Measurements from ENCODE around the gene GALNTL6. TPM values are rescaled to one million over a fixed set of nuclear protein-coding genes. Genes with fewer than 3 reads are reported as not detected.
"Not testable (repeated sequence)": the region's sequence is repeated elsewhere in the genome, so short reads cannot be mapped to it uniquely, and the experiment has no call there.

GALNTL6 gene
- polyA plus RNA-seq, 1 donor (not counting 4 experiments of a cell fraction or from before 2014, with no cell fraction given), result not detected

DNA sequence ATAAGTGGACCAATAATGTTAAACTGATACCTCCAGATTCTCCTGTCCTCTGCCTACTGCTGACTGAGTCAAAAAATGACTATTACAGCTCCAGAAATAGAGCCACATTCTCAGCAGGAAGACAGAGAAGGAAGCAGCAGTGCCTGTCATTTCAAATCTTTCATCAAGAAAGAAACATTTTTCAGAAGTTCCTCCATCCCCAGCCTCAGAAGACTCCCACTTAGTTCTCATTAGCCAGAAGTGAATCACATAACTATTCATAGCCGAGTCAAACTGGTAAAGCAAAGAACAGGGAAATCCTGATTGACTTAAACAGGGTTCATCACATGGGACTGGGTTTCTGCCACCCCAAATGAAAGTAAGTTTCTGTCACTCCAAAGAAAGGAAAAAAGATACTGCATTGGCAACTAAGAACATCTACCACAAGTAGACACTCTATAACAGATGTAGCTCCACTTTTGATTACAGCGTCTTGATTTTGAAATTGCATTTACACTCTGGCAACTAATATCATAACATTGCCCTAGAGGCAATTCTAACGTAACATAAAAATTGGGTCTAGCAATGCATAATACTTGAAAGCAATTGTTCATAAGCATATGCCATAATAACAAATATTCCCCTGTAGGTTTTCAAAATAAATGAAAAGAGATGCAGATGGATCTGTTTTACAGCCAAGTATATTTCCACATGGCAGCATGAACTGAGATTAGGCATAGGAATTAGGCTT, 599.8 kb downstream of the GALNTL6 start:
- Histone ChIP-seq H3K27ac (ENCODE audit: control insufficient read depth, insufficient read depth, low read length) (no peak overlapping the region), H3K4me1 (ENCODE audit: control insufficient read depth, extremely low read depth, insufficient read depth, low read length) (no peaks in the 10 kb centered on the region)
- DNase-seq (ENCODE audit: low read depth, low spot score), result no peak

DNA sequence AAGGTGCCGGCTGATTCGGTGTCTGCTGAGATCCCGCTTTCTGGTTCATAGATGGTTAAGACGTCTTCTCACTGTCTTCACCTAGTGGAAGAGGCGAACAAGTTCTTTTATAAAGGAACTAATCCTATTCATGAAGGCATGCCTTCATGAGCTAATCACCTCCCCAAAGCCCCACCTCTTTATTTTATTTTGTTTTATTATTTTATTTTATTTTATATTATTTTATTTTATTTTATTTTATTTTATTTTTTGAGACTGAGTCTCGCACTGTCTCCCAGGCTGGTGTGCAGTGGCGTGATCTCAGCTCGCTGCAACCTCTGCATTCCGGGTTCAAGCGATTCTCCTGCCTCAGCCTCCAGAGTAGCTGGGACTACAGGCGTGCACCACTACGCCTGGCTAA, 615.8 kb downstream of the GALNTL6 start:
- H3K4me3 ChIP-seq (ENCODE audit: control insufficient read depth in 2 of 3, extremely low read depth in 1 of 3, insufficient read depth in 2 of 3, low read depth in 1 of 3, low read length in 3 of 3); H3K27ac ChIP-seq (ENCODE audit: control insufficient read depth, insufficient read depth, low read length); H3K9me3 ChIP-seq (ENCODE audit: control insufficient read depth, low read depth, low read length); H3K4me2 ChIP-seq (ENCODE audit: control insufficient read depth, extremely low read depth, insufficient read depth, low read depth, low read length); H3K27me3 ChIP-seq (ENCODE audit: control insufficient read depth, extremely low read depth, insufficient read depth, low read length); H4K20me1 ChIP-seq (ENCODE audit: control insufficient read depth, extremely low read depth, insufficient read depth, low read length); H3K36me3 ChIP-seq (ENCODE audit: control insufficient read depth in 2 of 2, extremely low read depth in 1 of 2, insufficient read depth in 2 of 2, low read length in 2 of 2); H3K9me1 ChIP-seq (ENCODE audit: control insufficient read depth, extremely low read depth, insufficient read depth, low read length); H3K9ac ChIP-seq (ENCODE audit: control insufficient read depth, extremely low read depth, insufficient read depth, low read length); H2AFZ ChIP-seq (ENCODE audit: control insufficient read depth, low read length); FAIRE-seq; H3K79me2 ChIP-seq (ENCODE audit: control insufficient read depth, insufficient read depth, low read length); H3K4me1 ChIP-seq (ENCODE audit: control insufficient read depth, extremely low read depth, insufficient read depth, low read length); dilution Hi-C loops (cut with MboI; ENCODE audit: extremely low pct_ligation_motif_present, low sequenced_read_pairs); DNase-seq (ENCODE audit: low read depth, low spot score): not testable (repeated sequence)

More for the DNA sequence above, 599.8 kb downstream of the GALNTL6 start:
- Histone ChIP-seq H3K9me1 (ENCODE audit: control insufficient read depth, extremely low read depth, insufficient read depth, low read length) (no peaks in the 10 kb centered on the region), H4K20me1 (ENCODE audit: control insufficient read depth, extremely low read depth, insufficient read depth, low read length) (no peaks in the 10 kb centered on the region), H3K27me3 (ENCODE audit: control insufficient read depth, extremely low read depth, insufficient read depth, low read length) (no peaks in the 10 kb centered on the region), H3K4me2 (ENCODE audit: control insufficient read depth, extremely low read depth, insufficient read depth, low read depth, low read length) (no peak overlapping the region), H3K4me3 (ENCODE audit: control insufficient read depth in 2 of 3, extremely low read depth in 1 of 3, insufficient read depth in 2 of 3, low read depth in 1 of 3, low read length in 3 of 3) (no peak overlapping the region), H3K79me2 (ENCODE audit: control insufficient read depth, insufficient read depth, low read length) (no peaks in the 10 kb centered on the region), H3K36me3 (ENCODE audit: control insufficient read depth in 2 of 2, extremely low read depth in 1 of 2, insufficient read depth in 2 of 2, low read length in 2 of 2) (no peaks in the 10 kb centered on the region), H3K9me3 (ENCODE audit: control insufficient read depth, low read depth, low read length) (no peaks in the 10 kb centered on the region), H2AFZ (ENCODE audit: control insufficient read depth, low read length) (no peak overlapping the region), H3K9ac (ENCODE audit: control insufficient read depth, extremely low read depth, insufficient read depth, low read length) (no peak overlapping the region)
- dilution Hi-C loops (cut with MboI; ENCODE audit: extremely low pct_ligation_motif_present, low sequenced_read_pairs), result no loop called here
- TF ChIP-seq EZH2 (IDR thresholded peaks at IDR 0.05; ENCODE audit: low read length), result no peak
- TF ChIP-seq, protein P1, sequence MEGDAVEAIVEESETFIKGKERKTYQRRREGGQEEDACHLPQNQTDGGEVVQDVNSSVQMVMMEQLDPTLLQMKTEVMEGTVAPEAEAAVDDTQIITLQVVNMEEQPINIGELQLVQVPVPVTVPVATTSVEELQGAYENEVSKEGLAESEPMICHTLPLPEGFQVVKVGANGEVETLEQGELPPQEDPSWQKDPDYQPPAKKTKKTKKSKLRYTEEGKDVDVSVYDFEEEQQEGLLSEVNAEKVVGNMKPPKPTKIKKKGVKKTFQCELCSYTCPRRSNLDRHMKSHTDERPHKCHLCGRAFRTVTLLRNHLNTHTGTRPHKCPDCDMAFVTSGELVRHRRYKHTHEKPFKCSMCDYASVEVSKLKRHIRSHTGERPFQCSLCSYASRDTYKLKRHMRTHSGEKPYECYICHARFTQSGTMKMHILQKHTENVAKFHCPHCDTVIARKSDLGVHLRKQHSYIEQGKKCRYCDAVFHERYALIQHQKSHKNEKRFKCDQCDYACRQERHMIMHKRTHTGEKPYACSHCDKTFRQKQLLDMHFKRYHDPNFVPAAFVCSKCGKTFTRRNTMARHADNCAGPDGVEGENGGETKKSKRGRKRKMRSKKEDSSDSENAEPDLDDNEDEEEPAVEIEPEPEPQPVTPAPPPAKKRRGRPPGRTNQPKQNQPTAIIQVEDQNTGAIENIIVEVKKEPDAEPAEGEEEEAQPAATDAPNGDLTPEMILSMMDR (optimal IDR thresholded peaks at IDR 0.05 in 1 of 3, IDR thresholded peaks at IDR 0.05 in 1 of 3, conservative IDR thresholded peaks at IDR 0.05 in 1 of 3; ENCODE audit: extremely low read depth in 1 of 3, insufficient read depth in 2 of 3, low read length in 3 of 3), result no peak
- no peak for FAIRE-seq

DNA sequence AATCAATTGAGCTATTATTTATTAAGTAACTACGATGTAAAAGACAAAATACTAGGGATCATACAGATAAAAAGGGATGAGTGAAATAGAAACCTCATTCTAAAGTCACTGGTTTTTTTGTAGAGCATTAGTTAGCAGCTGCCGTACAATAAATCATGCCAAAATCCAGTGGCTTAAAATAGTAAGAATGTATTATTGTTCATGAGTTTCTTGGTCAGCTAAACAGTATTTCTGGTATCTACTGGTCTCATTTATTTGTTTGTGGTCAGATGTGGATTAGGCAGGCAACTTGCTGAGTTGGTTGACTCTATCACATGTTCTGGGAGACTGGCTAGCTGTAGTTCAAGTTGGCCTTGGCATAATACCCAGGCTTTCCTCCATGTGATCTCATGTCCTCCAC, 667.3 kb downstream of the GALNTL6 start:
- no peaks in the 10 kb centered on the region for H3K36me3 ChIP-seq (ENCODE audit: control insufficient read depth in 2 of 2, extremely low read depth in 1 of 2, insufficient read depth in 2 of 2, low read length in 2 of 2)
- H3K4me2 ChIP-seq (ENCODE audit: control insufficient read depth, extremely low read depth, insufficient read depth, low read depth, low read length), result no peak overlapping the region
- no peaks in the 10 kb centered on the region for H3K9me1 ChIP-seq (ENCODE audit: control insufficient read depth, extremely low read depth, insufficient read depth, low read length)
- H4K20me1 ChIP-seq (ENCODE audit: control insufficient read depth, extremely low read depth, insufficient read depth, low read length), result no peaks in the 10 kb centered on the region
- TF ChIP-seq, protein P1 (optimal IDR thresholded peaks at IDR 0.05 in 1 of 3, IDR thresholded peaks at IDR 0.05 in 1 of 3, conservative IDR thresholded peaks at IDR 0.05 in 1 of 3; ENCODE audit: extremely low read depth in 1 of 3, insufficient read depth in 2 of 3, low read length in 3 of 3), result no peak
- TF ChIP-seq EZH2 (IDR thresholded peaks at IDR 0.05; ENCODE audit: low read length), result no peak
- no peaks in the 10 kb centered on the region for H3K79me2 ChIP-seq (ENCODE audit: control insufficient read depth, insufficient read depth, low read length)
- FAIRE-seq, result no peak
- H3K27me3 ChIP-seq (ENCODE audit: control insufficient read depth, extremely low read depth, insufficient read depth, low read length), result no peaks in the 10 kb centered on the region
- no peak overlapping the region for H3K27ac ChIP-seq (ENCODE audit: control insufficient read depth, insufficient read depth, low read length)
- no peak overlapping the region for H3K4me3 ChIP-seq (ENCODE audit: control insufficient read depth in 2 of 3, extremely low read depth in 1 of 3, insufficient read depth in 2 of 3, low read depth in 1 of 3, low read length in 3 of 3)
- H2AFZ ChIP-seq (ENCODE audit: control insufficient read depth, low read length), result no peak overlapping the region
- H3K4me1 ChIP-seq (ENCODE audit: control insufficient read depth, extremely low read depth, insufficient read depth, low read length), result no peaks in the 10 kb centered on the region
- no peak for DNase-seq (ENCODE audit: low read depth, low spot score)
- H3K9ac ChIP-seq (ENCODE audit: control insufficient read depth, extremely low read depth, insufficient read depth, low read length), result no peak overlapping the region
- H3K9me3 ChIP-seq (ENCODE audit: control insufficient read depth, low read depth, low read length), result no peaks in the 10 kb centered on the region
- dilution Hi-C loops (cut with MboI; ENCODE audit: extremely low pct_ligation_motif_present, low sequenced_read_pairs), result no loop called here

Measured in keratinocyte (primary cell).